GM12878 (cell line): ENCODE results near the gene CACTIN.

Experiments
- CTCF ChIP-seq, 3 experiments: IDR thresholded peaks in 2 of 3; conservative IDR thresholded peaks in 1 of 3; 2 replicates each; pipeline ENCODE4 v1.5.1; 2011; ENCODE audit warnings: low read depth in 3 of 3, low read length in 3 of 3, mild to moderate bottlenecking in 3 of 3, control low read depth in 2 of 3, moderate library complexity in 2 of 3, inconsistent platforms in 1 of 3, mixed read lengths in 1 of 3; ENCODE audit not compliant: control insufficient read depth in 2 of 3, insufficient read depth in 1 of 3; ENCODE audit errors: extremely low read depth in 1 of 3
- E2F4 ChIP-seq: IDR thresholded peaks from 2 replicates; pipeline ENCODE4 v1.6.1; 2012; ENCODE audit warnings: low read depth, low read length, improper control_type of control experiment
- EZH2 ChIP-seq: IDR thresholded peaks from 2 replicates; pipeline ENCODE4 v1.6.1; 2012; ENCODE audit warnings: low read depth, mild to moderate bottlenecking, control low read depth, inconsistent platforms, low read length, borderline replicate concordance; ENCODE audit not compliant: control insufficient read depth
- HSF1 ChIP-seq: fragments of 150-350 bp; IDR thresholded peaks from 2 replicates; pipeline ENCODE4 v1.6.1; 2014; ENCODE audit warnings: mild to moderate bottlenecking, low read depth, low read length
- LARP7 ChIP-seq: fragments of 450-650 bp; IDR thresholded peaks from 2 replicates; pipeline ENCODE4 v1.6.1; 2017; ENCODE audit warnings: mild to moderate bottlenecking
- MTA3 ChIP-seq: IDR thresholded peaks from 2 replicates; pipeline ENCODE4 v1.6.1; 2012; ENCODE audit warnings: low read length, inconsistent platforms, borderline replicate concordance
- NFYA ChIP-seq: IDR thresholded peaks from 2 replicates; pipeline ENCODE4 v1.6.1; 2011; ENCODE audit warnings: low read depth, mild to moderate bottlenecking, low read length, improper control_type of control experiment, borderline replicate concordance
- POLR2A ChIP-seq: IDR thresholded peaks from 2 replicates; pipeline ENCODE4 v1.6.1; 2011; ENCODE audit warnings: low read depth, mild to moderate bottlenecking, low read length
- POLR2AphosphoS5 ChIP-seq: IDR thresholded peaks from 2 replicates; pipeline ENCODE4 v1.6.1; 2011; ENCODE audit warnings: mild to moderate bottlenecking, low read length, inconsistent platforms
- RAD21 ChIP-seq: IDR thresholded peaks from 2 replicates; pipeline ENCODE4 v1.6.1; 2011; ENCODE audit warnings: mild to moderate bottlenecking, low read depth, low read length, moderate library complexity; ENCODE audit not compliant: insufficient read depth
- SREBF1 ChIP-seq: IDR thresholded peaks from 2 replicates; pipeline ENCODE4 v1.6.1; 2012; ENCODE audit warnings: mild to moderate bottlenecking, low read length
- TAF1 ChIP-seq: IDR thresholded peaks from 2 replicates; pipeline ENCODE4 v1.6.1; 2011; ENCODE audit warnings: mild to moderate bottlenecking, low read depth, low read length, borderline replicate concordance
- YY1 ChIP-seq: IDR thresholded peaks from 2 replicates; pipeline ENCODE4 v1.6.1; 2011; ENCODE audit warnings: low read depth, mild to moderate bottlenecking, low read length

GRCh38 chr19:3577723-3578344 is 48.8 kb downstream of the CACTIN start:
- TF ChIP-seq CTCF (IDR thresholded peaks at IDR 0.05 in 2 of 3, conservative IDR thresholded peaks at IDR 0.05 in 1 of 3; ENCODE audit: control insufficient read depth in 2 of 3, extremely low read depth in 1 of 3, insufficient read depth in 1 of 3, low read depth in 3 of 3, low read length in 3 of 3) (no peak), RAD21 (no peak), LARP7 (no peak), POLR2AphosphoS5 (no peak), TAF1 (no peak), MTA3 (no peak), SREBF1 (no peak), E2F4 (no peak), YY1 (no peak), POLR2A (no peak), NFYA (no peak), HSF1 (no peak), EZH2 (no peak)
